SK-N-SH (cell line): Measurements from ENCODE around the gene ST8SIA6.

Source experiments
- ELF1 ChIP-seq: IDR thresholded peaks from 2 replicates; pipeline ENCODE4 v1.4.0; 2012
- FOSL2 ChIP-seq: IDR thresholded peaks from 2 replicates; pipeline ENCODE4 v1.4.0; 2012; ENCODE audit warnings: low read depth, mild to moderate bottlenecking, moderate library complexity, borderline replicate concordance
- RAD21 ChIP-seq: IDR thresholded peaks from 2 replicates; pipeline ENCODE4 v1.6.1; 2012; ENCODE audit warnings: mild to moderate bottlenecking, low read length
- TF ChIP-seq, protein P1 (sequence below): IDR thresholded peaks from 2 replicates; pipeline ENCODE4 v1.4.0; 2012; ENCODE audit warnings: low read depth
- TF ChIP-seq, protein P2 (sequence below): fragments of 200-600 bp; sonication (generic); IDR thresholded peaks from 2 replicates; pipeline ENCODE4 v1.6.1; 2017; ENCODE audit warnings: antibody characterized with exemption, mild to moderate bottlenecking, moderate library complexity
- TF ChIP-seq, protein P3 (sequence below): fragments of 150-350 bp; IDR thresholded peaks from 2 replicates; pipeline ENCODE4 v1.6.1; 2017; ENCODE audit warnings: antibody characterized with exemption, low read length, low read depth, borderline replicate concordance

DNA sequence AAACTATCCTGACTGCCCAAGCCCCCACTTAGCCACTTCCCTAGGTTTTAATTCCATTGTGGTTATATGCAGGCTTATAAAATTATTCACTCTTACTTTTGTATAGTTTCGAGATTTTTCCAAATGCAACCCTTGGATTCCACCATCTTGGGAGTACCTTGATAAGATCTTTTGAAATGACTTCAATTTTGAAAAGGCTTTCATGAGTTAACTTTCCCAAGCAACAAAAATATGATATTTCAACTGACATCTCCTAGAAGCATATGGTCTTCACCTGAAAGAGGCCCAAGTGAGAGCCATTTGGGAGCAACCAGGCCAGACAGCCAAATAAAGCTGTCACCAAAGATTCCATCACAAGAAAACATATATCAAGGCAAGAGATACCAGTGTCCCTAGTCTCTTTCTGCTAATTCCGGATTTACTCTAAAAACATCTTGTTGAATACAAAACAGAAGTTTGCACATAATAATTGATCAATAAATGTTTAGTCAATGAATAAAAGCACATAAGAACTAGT is 1.7 kb upstream of the ST8SIA6 start:
- no peak for TF ChIP-seq RAD21
- TF ChIP-seq, protein P1, sequence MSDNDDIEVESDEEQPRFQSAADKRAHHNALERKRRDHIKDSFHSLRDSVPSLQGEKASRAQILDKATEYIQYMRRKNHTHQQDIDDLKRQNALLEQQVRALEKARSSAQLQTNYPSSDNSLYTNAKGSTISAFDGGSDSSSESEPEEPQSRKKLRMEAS: no peak
- TF ChIP-seq FOSL2: no peak
- TF ChIP-seq, protein P2, sequence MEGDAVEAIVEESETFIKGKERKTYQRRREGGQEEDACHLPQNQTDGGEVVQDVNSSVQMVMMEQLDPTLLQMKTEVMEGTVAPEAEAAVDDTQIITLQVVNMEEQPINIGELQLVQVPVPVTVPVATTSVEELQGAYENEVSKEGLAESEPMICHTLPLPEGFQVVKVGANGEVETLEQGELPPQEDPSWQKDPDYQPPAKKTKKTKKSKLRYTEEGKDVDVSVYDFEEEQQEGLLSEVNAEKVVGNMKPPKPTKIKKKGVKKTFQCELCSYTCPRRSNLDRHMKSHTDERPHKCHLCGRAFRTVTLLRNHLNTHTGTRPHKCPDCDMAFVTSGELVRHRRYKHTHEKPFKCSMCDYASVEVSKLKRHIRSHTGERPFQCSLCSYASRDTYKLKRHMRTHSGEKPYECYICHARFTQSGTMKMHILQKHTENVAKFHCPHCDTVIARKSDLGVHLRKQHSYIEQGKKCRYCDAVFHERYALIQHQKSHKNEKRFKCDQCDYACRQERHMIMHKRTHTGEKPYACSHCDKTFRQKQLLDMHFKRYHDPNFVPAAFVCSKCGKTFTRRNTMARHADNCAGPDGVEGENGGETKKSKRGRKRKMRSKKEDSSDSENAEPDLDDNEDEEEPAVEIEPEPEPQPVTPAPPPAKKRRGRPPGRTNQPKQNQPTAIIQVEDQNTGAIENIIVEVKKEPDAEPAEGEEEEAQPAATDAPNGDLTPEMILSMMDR: no peak
- TF ChIP-seq, protein P3, sequence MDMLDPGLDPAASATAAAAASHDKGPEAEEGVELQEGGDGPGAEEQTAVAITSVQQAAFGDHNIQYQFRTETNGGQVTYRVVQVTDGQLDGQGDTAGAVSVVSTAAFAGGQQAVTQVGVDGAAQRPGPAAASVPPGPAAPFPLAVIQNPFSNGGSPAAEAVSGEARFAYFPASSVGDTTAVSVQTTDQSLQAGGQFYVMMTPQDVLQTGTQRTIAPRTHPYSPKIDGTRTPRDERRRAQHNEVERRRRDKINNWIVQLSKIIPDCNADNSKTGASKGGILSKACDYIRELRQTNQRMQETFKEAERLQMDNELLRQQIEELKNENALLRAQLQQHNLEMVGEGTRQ: no peak
- no peak for TF ChIP-seq ELF1
